Upper lobe of left lung (tissue), 4 donors: ENCODE results near the gene C2orf42.

Source experiments
- EP300 ChIP-seq, 4 donors: sonication (generic); formaldehyde crosslinking; IDR thresholded peaks; one replicate each; pipeline ENCODE4 v1.5.1; 2017; ENCODE audit warnings: antibody characterized with exemption in 4 of 4, control low read depth in 2 of 4
- POLR2A ChIP-seq, 4 donors: fragments of 450-650 bp; IDR thresholded peaks; one replicate each; pipeline ENCODE4 v1.5.1; 2016 to 2017; ENCODE audit warnings: antibody characterized with exemption in 4 of 4, mild to moderate bottlenecking in 2 of 4
- TF ChIP-seq, protein P1 (sequence below), 6 experiments: fragments of 450-650 bp in 4 of 6; fragments of 200-600 bp in 2 of 6; sonication (generic) in 2 of 6; IDR thresholded peaks; one replicate each; pipeline ENCODE4 v1.5.1; 2016 to 2019; ENCODE audit warnings: antibody characterized with exemption in 6 of 6

DNA sequence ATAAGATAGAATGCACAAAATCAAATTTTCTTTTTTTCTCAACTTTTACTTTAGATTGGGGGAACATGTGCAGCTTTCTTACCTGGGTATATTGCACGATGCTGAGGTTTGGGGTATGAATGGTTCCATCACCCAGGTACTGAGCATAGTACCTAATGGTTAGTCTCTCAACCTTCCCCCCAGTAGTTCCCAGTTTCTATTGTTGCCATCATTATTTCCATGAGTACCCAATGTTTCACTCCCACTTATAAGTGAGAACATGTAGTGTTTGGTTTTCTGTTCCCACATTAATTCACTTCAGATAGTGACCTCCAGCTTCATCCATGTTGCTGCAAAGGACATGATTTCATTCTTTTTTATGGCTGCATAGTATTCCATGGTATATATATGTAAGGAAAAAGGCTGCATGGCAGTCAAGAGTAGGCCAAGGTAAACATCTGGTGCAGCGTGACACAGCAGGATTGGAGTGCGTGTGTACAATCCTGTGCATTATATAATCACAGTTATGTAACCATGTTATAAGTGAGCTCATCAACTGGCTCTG, 10.5 kb upstream of the C2orf42 start:
- TF ChIP-seq EP300 (IDR thresholded peaks at IDR 0.05): no peak
- TF ChIP-seq, protein P1, sequence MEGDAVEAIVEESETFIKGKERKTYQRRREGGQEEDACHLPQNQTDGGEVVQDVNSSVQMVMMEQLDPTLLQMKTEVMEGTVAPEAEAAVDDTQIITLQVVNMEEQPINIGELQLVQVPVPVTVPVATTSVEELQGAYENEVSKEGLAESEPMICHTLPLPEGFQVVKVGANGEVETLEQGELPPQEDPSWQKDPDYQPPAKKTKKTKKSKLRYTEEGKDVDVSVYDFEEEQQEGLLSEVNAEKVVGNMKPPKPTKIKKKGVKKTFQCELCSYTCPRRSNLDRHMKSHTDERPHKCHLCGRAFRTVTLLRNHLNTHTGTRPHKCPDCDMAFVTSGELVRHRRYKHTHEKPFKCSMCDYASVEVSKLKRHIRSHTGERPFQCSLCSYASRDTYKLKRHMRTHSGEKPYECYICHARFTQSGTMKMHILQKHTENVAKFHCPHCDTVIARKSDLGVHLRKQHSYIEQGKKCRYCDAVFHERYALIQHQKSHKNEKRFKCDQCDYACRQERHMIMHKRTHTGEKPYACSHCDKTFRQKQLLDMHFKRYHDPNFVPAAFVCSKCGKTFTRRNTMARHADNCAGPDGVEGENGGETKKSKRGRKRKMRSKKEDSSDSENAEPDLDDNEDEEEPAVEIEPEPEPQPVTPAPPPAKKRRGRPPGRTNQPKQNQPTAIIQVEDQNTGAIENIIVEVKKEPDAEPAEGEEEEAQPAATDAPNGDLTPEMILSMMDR (IDR thresholded peaks at IDR 0.05): no peak
- TF ChIP-seq POLR2A (IDR thresholded peaks at IDR 0.05): no peak
